Measurements from ENCODE around the gene TOP3A.

Gene TOP3A

GRCh38 chr17:18248300-18248731, 66.5 kb downstream of the TOP3A start:
- H3K27ac ChIP-seq (ENCODE audit: low read depth, low read length), result no peak overlapping the region
- H3K4me3 ChIP-seq (ENCODE audit: low read length), result no peak overlapping the region
- H3K9me3 ChIP-seq (ENCODE audit: control insufficient read depth, insufficient read depth, low read length), result no peaks in the 10 kb centered on the region
- no peak overlapping the region for H3K4me2 ChIP-seq (ENCODE audit: low read length)
- H3K36me3 ChIP-seq (ENCODE audit: control insufficient read depth, low read length), result peaks cover 62% of the 10 kb centered on the region
- TF ChIP-seq EZH2phosphoT487 (IDR thresholded peaks at IDR 0.05; ENCODE audit: borderline replicate concordance, low read length) (no peak), CTCF (IDR thresholded peaks at IDR 0.05; ENCODE audit: low read depth, low read length, poor library complexity, severe bottlenecking) (peak; percentile 79)
- H3K79me2 ChIP-seq (ENCODE audit: control insufficient read depth, low read length), result no peaks in the 10 kb centered on the region
- H4K20me1 ChIP-seq (ENCODE audit: control insufficient read depth, insufficient read depth, low read depth, low read length), result no peaks in the 10 kb centered on the region
- H3K9me2 ChIP-seq (replicated peaks; ENCODE audit: control insufficient read depth, low read length), result no peaks in the 10 kb centered on the region
- peaks cover 5% of the 10 kb centered on the region; the same call in 1 of the 2 replicates for H3F3A ChIP-seq (ENCODE audit: control insufficient read depth, insufficient read depth)
- H3K4me1 ChIP-seq (ENCODE audit: control insufficient read depth, low read length), result peaks cover 3% of the 10 kb centered on the region; the same call in 1 of the 2 replicates
- H3K27me3 ChIP-seq (ENCODE audit: control insufficient read depth, low read length), result no peaks in the 10 kb centered on the region

DNA sequence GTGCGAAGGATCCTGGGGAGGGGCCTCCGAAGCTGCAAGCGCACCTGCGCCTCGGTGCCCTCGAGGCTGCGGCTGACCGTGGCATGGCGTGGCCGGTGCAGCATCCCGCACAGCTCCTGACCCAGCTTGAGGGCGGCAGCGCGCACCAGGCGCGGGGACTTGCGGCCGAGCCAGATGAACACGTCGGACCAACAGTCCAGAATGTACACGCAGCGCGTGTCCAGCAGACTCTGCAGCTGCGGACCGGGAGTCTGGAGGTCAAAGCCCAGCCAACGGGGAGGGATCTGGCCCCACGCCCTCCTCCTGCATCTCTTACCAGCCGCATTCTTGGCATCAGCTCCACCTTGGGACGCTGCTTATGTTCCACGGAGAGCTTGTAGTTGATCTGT, 67.2 kb downstream of the TOP3A start:
- Histone ChIP-seq H3K27ac (ENCODE audit: low read depth, low read length) (no peak overlapping the region), H4K20me1 (ENCODE audit: control insufficient read depth, insufficient read depth, low read depth, low read length) (no peaks in the 10 kb centered on the region), H3K4me3 (ENCODE audit: low read length) (no peak overlapping the region), H3K27me3 (ENCODE audit: control insufficient read depth, low read length) (no peaks in the 10 kb centered on the region), H3K4me2 (ENCODE audit: low read length) (no peak overlapping the region), H3K36me3 (ENCODE audit: control insufficient read depth, low read length) (peaks cover 60% of the 10 kb centered on the region), H3K4me1 (ENCODE audit: control insufficient read depth, low read length) (peaks cover 3% of the 10 kb centered on the region; the same call in 1 of the 2 replicates), H3K9me2 (replicated peaks; ENCODE audit: control insufficient read depth, low read length) (no peaks in the 10 kb centered on the region), H3K9me3 (ENCODE audit: control insufficient read depth, insufficient read depth, low read length) (no peaks in the 10 kb centered on the region), H3K79me2 (ENCODE audit: control insufficient read depth, low read length) (no peaks in the 10 kb centered on the region), H3F3A (ENCODE audit: control insufficient read depth, insufficient read depth) (peaks cover 5% of the 10 kb centered on the region; the same call in 1 of the 2 replicates)
- TF ChIP-seq CTCF (IDR thresholded peaks at IDR 0.05; ENCODE audit: low read depth, low read length, poor library complexity, severe bottlenecking) (no peak), EZH2phosphoT487 (IDR thresholded peaks at IDR 0.05; ENCODE audit: borderline replicate concordance, low read length) (no peak)

DNA sequence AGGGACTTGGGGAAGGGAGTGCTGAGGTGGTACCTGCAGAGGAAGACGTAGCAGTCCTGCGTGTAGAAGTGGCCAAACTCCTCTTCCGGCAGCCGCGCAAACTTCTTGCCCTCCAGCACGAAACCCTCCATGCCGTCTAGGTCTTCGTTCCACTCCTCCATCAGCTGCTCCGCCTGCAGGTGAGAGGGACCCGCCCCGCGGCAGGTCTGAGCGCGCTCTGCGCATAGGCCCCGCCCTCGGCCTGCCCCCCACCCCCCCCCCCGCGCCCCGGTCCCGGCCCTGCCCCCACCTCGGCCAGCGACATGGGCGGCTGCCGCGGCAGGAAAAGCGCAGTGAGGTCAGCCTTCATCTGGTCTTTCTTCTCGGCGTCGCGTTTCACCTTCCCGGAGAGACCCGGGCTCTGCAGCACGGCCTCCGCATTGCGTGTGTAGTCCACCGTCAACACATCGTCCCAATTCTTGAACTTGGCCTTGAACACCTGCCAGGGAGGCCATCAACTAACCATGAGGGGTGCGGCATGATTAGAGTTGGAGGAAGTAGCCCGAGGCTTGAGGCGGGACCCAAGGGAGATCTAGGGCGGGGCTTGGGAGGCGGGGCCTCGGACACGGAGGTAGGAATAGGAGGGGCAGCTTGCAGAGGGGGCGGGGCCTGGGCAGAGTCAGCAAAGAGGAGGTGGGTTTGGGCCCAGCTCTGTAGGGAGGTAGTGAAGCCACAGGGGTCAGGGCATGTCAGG, 67.7 kb downstream of the TOP3A start:
- H3K27me3 ChIP-seq (ENCODE audit: control insufficient read depth, low read length), result no peaks in the 10 kb centered on the region
- H3K27ac ChIP-seq (ENCODE audit: low read depth, low read length), result no peak overlapping the region
- H3K4me1 ChIP-seq (ENCODE audit: control insufficient read depth, low read length), result peaks cover 3% of the 10 kb centered on the region; the same call in 1 of the 2 replicates
- peaks cover 54% of the 10 kb centered on the region for H3K36me3 ChIP-seq (ENCODE audit: control insufficient read depth, low read length)
- H3K9me2 ChIP-seq (replicated peaks; ENCODE audit: control insufficient read depth, low read length), result no peaks in the 10 kb centered on the region
- H3K4me3 ChIP-seq (ENCODE audit: low read length), result no peak overlapping the region
- no peak for TF ChIP-seq EZH2phosphoT487 (IDR thresholded peaks at IDR 0.05; ENCODE audit: borderline replicate concordance, low read length)
- no peak for TF ChIP-seq CTCF (IDR thresholded peaks at IDR 0.05; ENCODE audit: low read depth, low read length, poor library complexity, severe bottlenecking)
- H3K79me2 ChIP-seq (ENCODE audit: control insufficient read depth, low read length), result no peaks in the 10 kb centered on the region
- H3K9me3 ChIP-seq (ENCODE audit: control insufficient read depth, insufficient read depth, low read length), result no peaks in the 10 kb centered on the region
- H4K20me1 ChIP-seq (ENCODE audit: control insufficient read depth, insufficient read depth, low read depth, low read length), result no peaks in the 10 kb centered on the region
- H3F3A ChIP-seq (ENCODE audit: control insufficient read depth, insufficient read depth), result peaks cover 5% of the 10 kb centered on the region; the same call in 1 of the 2 replicates
- H3K4me2 ChIP-seq (ENCODE audit: low read length), result no peak overlapping the region
